ENCODE data around the gene SNRPD3.

GRCh38 chr22:24526191-24526590 is 29.6 kb upstream of the SNRPD3 start:
- TF ChIP-seq POLR2A (IDR thresholded peaks at IDR 0.05) (no peak), CTCF (IDR thresholded peaks at IDR 0.05) (no peak)

All from transverse colon (tissue), 3 donors.